Motor neuron (in vitro differentiated cells): ENCODE measurements around the gene PRIMPOL. TPM values are rescaled to one million over a fixed set of nuclear protein-coding genes. Genes with fewer than 3 reads are reported as not detected.

Source experiments
- ATAC-seq, 8 experiments: fragments of 200-7000 bp; cut with Tn5 transposase; replicated peaks in 6 of 8; 2 replicates each; pipeline ENCODE4 v1.8.0; 2021; ENCODE audit warnings: mild to moderate bottlenecking in 8 of 8, moderate library complexity in 8 of 8
- H3K27ac ChIP-seq, 2 donors: fragments of 250-450 bp; sonication (Bioruptor Pico); 2 replicates each; pipeline ENCODE4 v1.9.0; 2021; ENCODE audit warnings: antibody characterized with exemption in 2 of 2, mild to moderate bottlenecking in 2 of 2, moderate library complexity in 1 of 2
- H3K4me1 ChIP-seq, 2 donors: fragments of 250-450 bp; sonication (Bioruptor Pico); replicated peaks in 1 of 2; 2 replicates each; pipeline ENCODE4 v1.6.1; 2021; ENCODE audit warnings: antibody characterized with exemption in 2 of 2, mild to moderate bottlenecking in 2 of 2, moderate library complexity in 1 of 2
- H3K4me3 ChIP-seq, 5 donors: fragments of 250-450 bp; sonication (Bioruptor Pico); 2 replicates each; pipeline ENCODE4 v1.9.0; 2021; ENCODE audit warnings: antibody characterized with exemption in 5 of 5, mild to moderate bottlenecking in 5 of 5, moderate library complexity in 4 of 5
- WGBS, 10 experiments: fragments of 450-650 bp; shearing (Covaris generic); methylation state at CpG; one replicate each; pipeline ENCODE4 v1.0.0; 2022; 5-methylcytosine and 5-hydroxymethylcytosine counted together
- in situ Hi-C, 9 experiments: fragments of 400-800 bp; cut with MboI; loops; one replicate each; pipeline ENCODE4 v1.15.0; 2021; ENCODE audit warnings: low sequenced_read_pairs in 9 of 9, low pct_unique_long_range_greater_than_20kb in 2 of 9; ENCODE audit not compliant: unreplicated experiment in 9 of 9
- total RNA-seq, 8 experiments: library from RNA; unstranded; fragments of 300-600 nt; gene quantifications; 2 replicates each; pipeline versions ENCODE4 v1.2.3 to v1.2.4, GENCODE V29; 2022

The PRIMPOL gene
- total RNA-seq, 8 experiments from 2014 or later: 9.0 to 24.8 (median 13.8) TPM

DNA sequence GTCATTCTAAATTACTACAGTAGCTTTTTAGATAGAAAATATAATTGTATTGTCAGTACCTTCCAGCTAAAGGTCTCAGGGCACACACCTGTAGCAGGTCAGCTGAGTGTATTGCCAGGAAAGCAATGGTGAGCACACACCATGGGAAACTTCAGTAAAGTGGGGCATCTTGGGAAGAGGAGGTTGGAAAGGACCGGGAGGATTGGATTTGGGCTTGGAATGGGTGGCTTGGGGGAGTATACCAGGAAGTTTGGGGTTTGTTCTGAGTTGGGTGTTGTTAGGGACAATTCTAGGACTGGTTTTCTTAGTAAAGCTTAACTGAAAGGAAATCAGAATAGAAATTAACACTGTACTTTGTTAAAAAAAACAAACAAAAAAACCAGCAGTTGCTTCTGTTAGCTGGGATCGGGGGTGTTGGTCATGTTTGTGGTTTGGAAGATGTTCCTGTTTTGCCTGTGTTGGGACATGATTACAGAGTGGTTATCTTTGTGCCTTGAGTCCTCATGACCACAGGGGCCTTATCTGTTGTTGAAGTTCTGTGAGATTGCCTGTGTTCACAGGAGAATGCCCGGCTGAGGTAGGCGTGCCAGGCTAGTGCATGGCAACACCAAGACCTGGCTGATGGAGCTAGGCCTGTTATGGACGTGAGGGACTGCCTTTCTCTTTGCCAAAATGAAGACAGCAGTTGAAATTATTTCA lies 35.1 kb downstream of the PRIMPOL start:
- no peak for ATAC-seq
- Histone ChIP-seq H3K4me3 (no peak overlapping the region), H3K27ac (no peak overlapping the region), H3K4me1 (no peaks in the 10 kb centered on the region)
- in situ Hi-C loops: no loop called here
- 80 to 92% (median 84%) methylated on average over 1 to 5 of the region's 5 CpGs; no CpG with 5 or more reads in 2 of the 10 experiments for WGBS, 10 experiments

DNA sequence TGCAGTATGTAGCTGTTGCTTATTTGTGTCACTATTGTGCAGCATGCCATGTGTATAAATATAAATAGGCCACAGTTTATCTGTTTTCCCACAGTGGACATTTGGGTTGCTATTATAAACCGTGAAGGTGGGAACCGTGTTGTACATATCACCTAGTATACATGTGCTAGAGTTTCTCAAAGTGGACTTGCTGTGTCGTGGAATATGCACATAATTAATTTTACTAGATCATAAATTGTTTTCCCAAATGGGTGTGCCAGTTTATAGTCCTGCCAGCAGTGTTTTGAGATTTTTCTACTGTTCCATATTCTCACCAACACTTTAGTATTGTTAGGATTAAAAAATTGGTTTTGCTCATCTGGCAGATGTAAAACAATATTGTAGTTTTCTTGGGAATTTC lies 38.5 kb downstream of the PRIMPOL start:
- WGBS, 10 experiments: 0 to 100% (median 36%) methylated on average over 1 to 3 of the region's 3 CpGs; no CpG with 5 or more reads in 2 of the 10 experiments
- H3K4me1 ChIP-seq: no peaks in the 10 kb centered on the region
- no peak overlapping the region for H3K4me3 ChIP-seq
- in situ Hi-C loops: no loop called here
- H3K27ac ChIP-seq: no peak overlapping the region
- ATAC-seq: peak in 3 of 8 experiments; percentile 71 to 79 (median 79)

DNA sequence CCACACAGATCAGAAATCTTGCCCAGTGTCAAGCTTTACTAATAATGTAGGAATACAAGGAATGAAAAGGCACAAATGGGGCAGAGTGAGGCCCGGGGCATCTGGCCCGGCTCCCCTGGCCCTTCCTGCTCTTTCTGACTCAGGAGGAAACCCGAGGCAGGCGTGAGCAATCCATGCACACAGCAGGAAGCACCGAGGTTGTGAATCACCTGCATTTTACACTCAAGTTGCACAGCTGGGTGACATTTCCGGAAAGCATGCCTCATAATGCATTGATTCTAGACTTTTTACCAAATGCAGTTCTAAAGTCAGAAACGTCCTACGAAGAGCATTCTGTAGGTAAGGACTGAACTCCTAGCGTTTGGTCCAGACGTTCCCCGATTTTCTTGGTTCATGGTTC lies 38.9 kb downstream of the PRIMPOL start:
- no peak overlapping the region for H3K27ac ChIP-seq
- peak in 4 of 8 experiments; percentile 39 to 99 (median 89) for ATAC-seq
- H3K4me3 ChIP-seq: no peak overlapping the region
- WGBS, 10 experiments: 17 to 70% (median 42%) methylated on average over 2 to 8 of the region's 11 CpGs
- H3K4me1 ChIP-seq: no peaks in the 10 kb centered on the region
- in situ Hi-C loops: no loop called here

DNA sequence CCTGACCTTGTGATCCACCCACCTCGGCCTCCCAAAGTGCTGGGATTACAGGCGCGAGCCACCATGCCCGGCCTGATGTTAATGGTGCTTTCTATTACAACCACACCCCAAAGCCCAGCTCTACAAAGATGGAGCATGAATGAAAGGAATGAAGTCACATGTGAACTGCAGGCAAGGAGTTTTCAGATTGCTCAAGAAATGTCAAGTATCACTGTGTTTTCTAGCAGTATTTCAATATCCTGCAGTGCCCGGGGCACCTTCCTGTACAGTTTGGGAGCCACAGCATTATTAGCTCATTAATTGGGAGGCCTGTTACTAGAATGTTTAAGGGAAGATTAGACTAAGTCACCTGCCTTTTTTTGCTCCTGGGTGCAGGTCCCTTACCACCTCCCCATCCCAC lies 40.1 kb downstream of the PRIMPOL start:
- in situ Hi-C loops: no loop called here
- no peak overlapping the region for H3K4me3 ChIP-seq
- no peak overlapping the region for H3K27ac ChIP-seq
- ATAC-seq: no peak
- 0 to 100% (median 86%) methylated on average over 1 to 2 of the region's 5 CpGs; no CpG with 5 or more reads in 3 of the 10 experiments for WGBS, 10 experiments
- no peaks in the 10 kb centered on the region for H3K4me1 ChIP-seq

DNA sequence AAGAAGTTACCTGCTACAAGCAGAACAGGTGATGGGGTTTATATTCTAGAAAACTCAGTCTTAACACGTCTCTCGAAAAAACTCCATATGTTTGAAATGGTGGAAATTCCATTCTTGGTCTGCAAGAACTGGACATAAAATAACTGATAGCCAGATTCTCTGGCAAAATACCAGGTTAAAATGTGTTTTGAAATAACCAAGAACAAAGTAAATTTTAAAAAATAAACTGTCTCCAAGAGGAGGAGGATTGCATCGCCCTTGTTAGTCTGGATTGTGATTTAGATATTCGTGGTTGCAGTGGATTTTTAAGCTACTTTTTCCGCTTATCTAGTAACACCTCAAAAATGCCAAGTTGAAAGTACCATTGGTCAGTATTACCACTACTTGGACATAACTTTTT lies 43.5 kb downstream of the PRIMPOL start:
- Histone ChIP-seq H3K4me1 (no peaks in the 10 kb centered on the region), H3K27ac (no peak overlapping the region), H3K4me3 (no peak overlapping the region)
- ATAC-seq: no peak
- WGBS, 10 experiments: 80 to 100% (median 95%) methylated on average over 1 to 5 of the region's 5 CpGs
- in situ Hi-C loops: no loop called here

DNA sequence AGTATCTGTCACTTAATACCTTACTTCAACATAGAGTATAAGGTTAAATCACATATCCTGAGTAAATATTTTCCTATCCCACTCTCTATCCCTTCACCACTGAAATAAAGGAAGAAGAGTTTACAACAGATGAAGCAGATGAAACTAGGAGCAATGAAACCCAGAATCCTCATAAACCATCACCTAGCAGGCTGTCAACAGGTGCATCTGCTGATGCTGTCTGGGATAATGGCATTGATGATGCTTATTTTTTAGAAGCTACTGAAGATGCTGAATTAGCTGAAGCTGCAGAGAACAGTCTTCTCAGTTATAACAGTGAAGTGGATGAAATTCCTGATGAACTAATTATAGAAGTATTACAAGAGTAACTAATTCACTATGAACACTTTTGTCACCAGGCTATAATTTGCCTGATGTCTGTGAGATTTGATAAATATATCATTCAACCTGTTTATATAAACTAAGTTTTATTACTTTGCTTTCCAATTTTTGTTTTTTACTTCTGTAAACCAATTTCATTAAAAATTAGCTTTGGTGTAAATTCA lies 44.9 kb downstream of the PRIMPOL start:
- in situ Hi-C loops: no loop called here

DNA sequence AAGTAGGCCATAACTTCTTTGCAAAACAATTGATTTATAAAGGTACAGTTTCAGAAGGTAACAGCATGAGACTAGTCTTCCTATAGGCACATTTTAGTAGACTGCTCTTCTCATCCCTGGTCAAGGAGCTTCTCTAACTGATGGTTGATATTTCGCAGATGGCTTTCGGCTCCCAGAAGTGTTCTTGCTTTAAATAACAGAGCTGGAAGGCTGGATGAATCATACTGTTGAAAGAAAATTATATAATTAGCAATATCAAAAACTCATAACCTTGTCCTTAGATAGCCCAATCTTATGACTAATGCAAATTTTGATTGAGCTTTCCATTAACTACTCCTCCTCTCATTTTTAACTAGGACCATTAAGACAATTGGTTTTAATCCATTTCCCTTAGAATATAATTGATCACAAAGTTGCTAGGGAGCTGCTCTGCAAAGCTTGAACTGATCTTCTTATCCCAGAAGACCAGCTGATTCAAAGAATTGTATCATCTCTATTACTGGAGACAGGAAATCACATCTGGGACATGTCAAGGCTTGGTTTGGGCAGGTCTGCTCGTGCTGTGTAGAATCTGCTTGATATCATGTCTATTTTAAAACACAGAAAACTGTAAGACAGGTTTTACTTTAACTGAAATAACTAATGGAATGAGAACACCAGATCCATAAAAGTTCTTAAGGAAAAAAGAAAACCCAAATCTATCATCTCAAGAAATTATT lies 45.8 kb downstream of the PRIMPOL start:
- ATAC-seq: peak in 1 of 8 experiments; percentile 40

More for the DNA sequence above, 44.9 kb downstream of the PRIMPOL start:
- Histone ChIP-seq H3K4me1 (no peaks in the 10 kb centered on the region), H3K27ac (no peak overlapping the region), H3K4me3 (no peak overlapping the region)
- ATAC-seq: no peak

DNA sequence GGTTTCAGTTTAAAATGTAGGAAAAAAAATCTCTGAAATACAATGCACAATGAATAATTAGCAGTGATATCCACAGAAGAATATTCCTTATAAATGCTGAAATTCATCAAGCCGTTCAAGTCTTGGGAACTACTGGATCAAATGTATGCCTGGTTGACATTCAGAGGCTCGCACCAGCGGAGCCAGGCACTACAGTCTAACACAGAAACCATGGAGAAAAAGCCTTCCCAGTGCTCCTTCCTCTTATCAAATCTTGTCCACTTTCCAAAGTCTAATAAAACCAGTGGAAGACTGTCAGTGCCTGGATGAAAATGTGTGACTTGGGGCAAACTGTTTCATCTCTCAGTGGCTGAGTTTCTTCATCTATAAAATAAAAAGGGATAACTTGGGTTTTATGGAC lies 48.4 kb downstream of the PRIMPOL start:
- H3K4me1 ChIP-seq: no peaks in the 10 kb centered on the region
- ATAC-seq: no peak
- no peak overlapping the region for H3K27ac ChIP-seq
- 67 to 100% (median 93%) methylated on average over 1 to 3 of the region's 3 CpGs; no CpG with 5 or more reads in 2 of the 10 experiments for WGBS, 10 experiments
- no peak overlapping the region for H3K4me3 ChIP-seq
- in situ Hi-C loops: no loop called here

More for the DNA sequence above, 45.8 kb downstream of the PRIMPOL start:
- H3K4me1 ChIP-seq: no peaks in the 10 kb centered on the region
- no peak overlapping the region for H3K27ac ChIP-seq
- 36 to 100% (median 89%) methylated on average over 1 to 3 of the region's 3 CpGs for WGBS, 10 experiments
- no peak overlapping the region for H3K4me3 ChIP-seq
- in situ Hi-C loops: no loop called here

DNA sequence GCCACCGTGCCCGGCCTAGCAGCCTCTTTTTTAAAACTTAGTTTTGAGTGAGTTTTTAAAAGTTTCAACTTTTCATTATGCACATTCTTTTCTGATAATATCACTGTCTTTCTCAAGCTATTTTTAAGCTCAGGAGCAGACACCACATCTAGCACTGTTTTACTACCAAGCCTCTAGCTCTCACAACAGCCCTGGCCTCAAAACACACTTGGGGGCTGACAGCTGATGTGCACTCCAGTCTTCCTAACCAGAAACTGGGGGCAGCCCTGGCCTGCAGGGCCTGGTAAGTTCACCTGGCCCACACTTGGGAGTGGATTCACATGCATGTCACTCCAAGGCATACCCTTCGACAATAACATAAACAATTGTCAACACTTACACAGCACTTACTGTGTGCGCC lies 50.4 kb downstream of the PRIMPOL start:
- Histone ChIP-seq H3K4me1 (no peaks in the 10 kb centered on the region), H3K27ac (no peak overlapping the region), H3K4me3 (no peak overlapping the region)
- in situ Hi-C loops: no loop called here
- 90 to 100% (median 100%) methylated on average over 1 to 2 of the region's 4 CpGs; no CpG with 5 or more reads in 2 of the 10 experiments for WGBS, 10 experiments
- no peak for ATAC-seq

DNA sequence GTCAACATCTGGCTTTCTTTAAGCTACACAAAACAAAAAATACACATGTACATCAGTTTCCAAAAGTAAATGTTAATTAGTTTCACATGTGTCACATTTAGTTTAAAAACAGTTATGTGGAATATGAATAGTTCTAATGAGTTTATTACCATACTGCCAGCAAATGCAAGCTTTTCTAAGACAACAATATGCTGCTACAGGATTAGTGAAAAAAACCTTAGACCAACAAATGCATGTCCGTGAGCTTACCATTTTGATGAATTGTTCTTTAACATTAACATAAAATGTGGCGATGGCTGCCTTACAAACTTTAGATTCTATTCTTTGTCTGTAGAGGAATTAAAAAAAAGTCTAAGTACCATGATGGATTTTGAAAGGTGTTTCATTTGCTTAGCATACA lies 52.6 kb downstream of the PRIMPOL start:
- H3K27ac ChIP-seq: no peak overlapping the region
- 7 to 100% (median 81%) methylated on average over 1 to 2 of the region's 2 CpGs; no CpG with 5 or more reads in 2 of the 10 experiments for WGBS, 10 experiments
- peak in 2 of 8 experiments; percentile 36 to 85 for ATAC-seq
- no peaks in the 10 kb centered on the region for H3K4me1 ChIP-seq
- in situ Hi-C loops: no loop called here
- H3K4me3 ChIP-seq: no peak overlapping the region

DNA sequence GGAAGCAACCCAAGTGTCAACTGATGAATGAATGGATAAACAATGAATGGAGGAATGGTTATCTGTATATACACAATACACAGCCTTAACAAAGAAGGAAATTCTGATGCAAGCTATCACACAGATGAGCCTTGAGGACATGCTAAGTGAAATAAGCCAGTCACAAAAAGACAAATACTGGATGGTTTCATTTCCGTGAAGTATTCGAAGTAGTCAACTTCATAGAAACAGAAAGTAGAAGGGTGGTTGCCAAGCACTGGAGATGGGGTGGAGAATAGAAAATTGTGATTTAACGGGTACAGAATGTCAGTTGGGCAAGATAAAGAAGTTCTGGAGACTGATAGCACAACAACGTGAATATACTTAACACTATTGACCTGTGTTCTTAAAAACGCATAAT lies 56.2 kb downstream of the PRIMPOL start:
- ATAC-seq: no peak
- H3K4me3 ChIP-seq: no peak overlapping the region
- H3K27ac ChIP-seq: no peak overlapping the region
- in situ Hi-C loops: no loop called here
- 76 to 98% (median 88%) methylated on average over 2 to 5 of the region's 5 CpGs; no CpG with 5 or more reads in 1 of the 10 experiments for WGBS, 10 experiments
- no peaks in the 10 kb centered on the region for H3K4me1 ChIP-seq

DNA sequence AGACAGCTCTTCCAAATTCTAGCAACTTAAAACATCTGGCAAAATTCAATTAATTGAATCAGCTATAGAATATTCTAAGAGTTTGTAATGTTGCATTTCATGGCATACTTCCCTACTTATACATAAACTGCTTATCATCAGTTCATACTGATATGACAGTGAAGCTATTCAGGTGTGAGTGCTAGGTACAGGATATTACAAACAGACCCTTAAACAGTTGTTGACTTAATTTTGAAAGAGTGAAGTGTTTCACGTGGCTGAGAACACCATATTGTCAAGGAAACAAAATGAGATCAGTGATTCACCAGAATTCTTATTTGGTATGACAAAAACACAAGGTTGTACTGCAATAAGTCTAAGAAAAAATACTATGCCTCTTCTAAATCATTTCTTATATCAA lies 56.9 kb downstream of the PRIMPOL start:
- H3K4me1 ChIP-seq: no peaks in the 10 kb centered on the region
- 71 to 100% (median 100%) methylated on average over 1 of the region's 1 CpG; no CpG with 5 or more reads in 4 of the 10 experiments for WGBS, 10 experiments
- H3K4me3 ChIP-seq: no peak overlapping the region
- in situ Hi-C loops: no loop called here
- H3K27ac ChIP-seq: no peak overlapping the region
- ATAC-seq: no peak

DNA sequence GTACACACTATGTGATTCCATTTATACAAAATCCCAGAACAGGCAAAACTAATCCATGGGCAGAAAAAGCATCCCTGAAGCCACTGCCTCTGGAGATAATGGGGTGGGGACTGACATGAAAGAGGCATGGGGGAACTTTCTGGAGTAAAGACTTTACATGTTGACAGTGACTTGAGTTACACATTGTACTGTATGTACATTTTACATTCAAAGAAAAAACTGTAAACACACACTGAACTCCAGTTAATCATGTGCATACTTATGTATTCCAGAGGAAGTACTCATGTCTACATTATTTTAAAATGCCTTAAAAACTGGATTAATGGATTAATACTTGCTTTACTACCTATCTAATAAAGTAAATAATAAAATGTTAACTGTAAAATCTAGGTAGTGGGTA lies 62.8 kb downstream of the PRIMPOL start:
- Histone ChIP-seq H3K27ac (no peak overlapping the region), H3K4me3 (no peak overlapping the region), H3K4me1 (no peaks in the 10 kb centered on the region)
- ATAC-seq: peak in 3 of 8 experiments; percentile 34 to 79 (median 57)
- in situ Hi-C loops: no loop called here
